Neuronal stem cell (in vitro differentiated cells): ENCODE results near the gene PATJ.
A peak's percentile ranks its signal among the peaks of the same experiment; 100 is the strongest.

Source experiments
- DNase-seq: peaks from one replicate; pipeline ENCODE4 v3.0.0-alpha.2; 2013; ENCODE audit warnings: low spot score
- H2AFZ ChIP-seq: one replicate; pipeline ENCODE4 v1.6.1; 2013; ENCODE audit warnings: mild to moderate bottlenecking, low read length, inconsistent platforms
- H2AK5ac ChIP-seq: 2 replicates; pipeline ENCODE4 v1.6.1; 2013; ENCODE audit warnings: low read depth, mild to moderate bottlenecking, inconsistent platforms, low read length, moderate library complexity, mixed read lengths
- H2BK120ac ChIP-seq: 2 replicates; pipeline ENCODE4 v1.6.1; 2013; ENCODE audit warnings: low read depth, mild to moderate bottlenecking, inconsistent platforms, low read length, moderate library complexity, mixed read lengths
- H2BK12ac ChIP-seq: one replicate; pipeline ENCODE4 v1.6.1; 2013; ENCODE audit warnings: low read length, inconsistent platforms
- H2BK15ac ChIP-seq: 2 replicates; pipeline ENCODE4 v1.6.1; 2013; ENCODE audit warnings: mild to moderate bottlenecking, low read length, inconsistent platforms, mixed read lengths
- H2BK5ac ChIP-seq: one replicate; pipeline ENCODE4 v1.6.1; 2013; ENCODE audit warnings: inconsistent platforms, mild to moderate bottlenecking, low read length, moderate library complexity
- H3K14ac ChIP-seq: one replicate; pipeline ENCODE4 v1.6.1; 2013; ENCODE audit warnings: low read length, inconsistent platforms
- H3K18ac ChIP-seq: 2 replicates; pipeline ENCODE4 v1.6.1; 2013; ENCODE audit warnings: low read length, inconsistent platforms
- H3K23ac ChIP-seq: 2 replicates; pipeline ENCODE4 v1.6.1; 2013; ENCODE audit warnings: low read depth, mild to moderate bottlenecking, mixed read lengths, low read length, inconsistent platforms; ENCODE audit not compliant: poor library complexity
- H3K27ac ChIP-seq: replicated peaks from 3 replicates; pipeline ENCODE4 v1.5.1; 2013; ENCODE audit warnings: low read length, inconsistent platforms
- H3K27me3 ChIP-seq, 3 experiments: 2 replicates each; pipeline ENCODE4 v1.6.1; 2013; ENCODE audit warnings: low read length in 3 of 3, mild to moderate bottlenecking in 2 of 3, inconsistent platforms in 1 of 3, low read depth in 1 of 3, mixed read lengths in 1 of 3, moderate library complexity in 1 of 3; ENCODE audit not compliant: control insufficient read depth in 3 of 3, insufficient read depth in 3 of 3
- H3K36me3 ChIP-seq, 2 donors: replicated peaks in 1 of 2; 2 replicates each; pipeline ENCODE4 v1.6.1; 2013; ENCODE audit warnings: low read length in 2 of 2; ENCODE audit not compliant: control insufficient read depth in 2 of 2, insufficient read depth in 2 of 2
- H3K4ac ChIP-seq: 2 replicates; pipeline ENCODE4 v1.6.1; 2013; ENCODE audit warnings: inconsistent platforms, mild to moderate bottlenecking, low read length, moderate library complexity
- H3K4me1 ChIP-seq, 2 donors: 1 replicate in 1 of 2; 2 replicates in 1 of 2; pipeline ENCODE4 v1.6.1; 2013; ENCODE audit warnings: low read length in 2 of 2, low read depth in 1 of 2; ENCODE audit not compliant: control insufficient read depth in 2 of 2, insufficient read depth in 1 of 2
- H3K4me2 ChIP-seq: one replicate; pipeline ENCODE4 v1.6.1; 2013; ENCODE audit warnings: mild to moderate bottlenecking, low read length, inconsistent platforms; ENCODE audit not compliant: insufficient read depth, poor library complexity, severe bottlenecking
- H3K4me3 ChIP-seq, 2 donors: 2 replicates each; pipeline ENCODE4 v1.5.1; 2013; ENCODE audit warnings: low read length in 2 of 2, mild to moderate bottlenecking in 2 of 2, inconsistent platforms in 1 of 2, moderate library complexity in 1 of 2
- H3K79me1 ChIP-seq: one replicate; pipeline ENCODE4 v1.6.1; 2013; ENCODE audit warnings: low read depth, mild to moderate bottlenecking, inconsistent platforms, low read length, moderate library complexity
- H3K9ac ChIP-seq: one replicate; pipeline ENCODE4 v1.6.1; 2013; ENCODE audit warnings: mild to moderate bottlenecking, low read depth, low read length, inconsistent platforms; ENCODE audit not compliant: poor library complexity
- H3K9me3 ChIP-seq, 2 donors: replicated peaks in 1 of 2; 2 replicates each; pipeline versions ENCODE3 to v1.6.1; 2013; ENCODE audit warnings: low read length in 2 of 2, mild to moderate bottlenecking in 2 of 2, inconsistent platforms in 1 of 2, low read depth in 1 of 2, mixed read lengths in 1 of 2, moderate library complexity in 1 of 2; ENCODE audit not compliant: control insufficient read depth in 2 of 2, insufficient read depth in 1 of 2
- H4K8ac ChIP-seq: one replicate; pipeline ENCODE4 v1.6.1; 2013; ENCODE audit warnings: low read depth, mild to moderate bottlenecking, inconsistent platforms, low read length, moderate library complexity
- H4K91ac ChIP-seq: one replicate; pipeline ENCODE4 v1.6.1; 2013; ENCODE audit warnings: low read length, low read depth, mild to moderate bottlenecking, inconsistent platforms; ENCODE audit not compliant: poor library complexity
- WGBS, 2 donors: extraction: QIAGEN DNeasy Blood & Tissue Kit; methylation state at CpG; one replicate each; pipeline ENCODE4 v1.1.7; 2013; ENCODE audit warnings: missing lambda C conversion rate in 2 of 2, mixed read lengths in 1 of 2; ENCODE audit not compliant: insufficient read length in 2 of 2, insufficient replicate concordance in 1 of 2; ENCODE audit errors: extremely low coverage in 2 of 2; 5-methylcytosine and 5-hydroxymethylcytosine counted together

Gene PATJ

DNA sequence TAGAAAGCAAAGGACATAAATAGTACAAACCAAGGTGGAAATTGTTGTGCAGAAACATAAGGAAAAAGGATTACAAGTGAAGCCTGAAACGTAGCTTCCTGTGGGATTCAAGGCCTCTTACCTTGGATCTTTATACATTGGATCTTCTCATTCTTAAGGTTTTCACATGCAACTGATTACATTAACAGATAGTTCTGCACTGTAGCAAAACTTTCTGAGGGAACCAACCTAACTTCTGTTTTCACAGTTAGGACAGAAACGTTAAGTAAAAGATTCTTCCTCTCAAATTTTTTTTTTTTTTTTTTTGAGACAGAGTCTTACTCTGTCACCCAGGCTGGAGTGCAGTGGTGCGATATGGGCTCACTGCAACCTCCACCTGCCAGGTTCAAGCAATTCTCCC lies 9.6 kb upstream of the PATJ start:
- Histone ChIP-seq H3K27ac (no peak overlapping the region), H2BK120ac (no peak overlapping the region), H4K8ac (no peak overlapping the region), H2AK5ac (no peak overlapping the region), H3K14ac (no peak overlapping the region), H2AFZ (no peak overlapping the region), H2BK15ac (no peak overlapping the region), H3K79me1 (no peaks in the 10 kb centered on the region), H3K4me1 (no peaks in the 10 kb centered on the region), H3K9ac (no peak overlapping the region), H3K9me3 (no peaks in the 10 kb centered on the region), H4K91ac (no peak overlapping the region), H3K23ac (no peak overlapping the region), H3K4me2 (no peak overlapping the region), H3K27me3 (no peaks in the 10 kb centered on the region), H3K4ac (no peak overlapping the region), H3K36me3 (no peaks in the 10 kb centered on the region), H3K18ac (no peak overlapping the region), H2BK12ac (no peak overlapping the region), H2BK5ac (no peak overlapping the region), H3K4me3 (no peak overlapping the region)
- no CpG with 5 or more reads among the region's 3 CpGs for WGBS, 2 donors
- no peak for DNase-seq

DNA sequence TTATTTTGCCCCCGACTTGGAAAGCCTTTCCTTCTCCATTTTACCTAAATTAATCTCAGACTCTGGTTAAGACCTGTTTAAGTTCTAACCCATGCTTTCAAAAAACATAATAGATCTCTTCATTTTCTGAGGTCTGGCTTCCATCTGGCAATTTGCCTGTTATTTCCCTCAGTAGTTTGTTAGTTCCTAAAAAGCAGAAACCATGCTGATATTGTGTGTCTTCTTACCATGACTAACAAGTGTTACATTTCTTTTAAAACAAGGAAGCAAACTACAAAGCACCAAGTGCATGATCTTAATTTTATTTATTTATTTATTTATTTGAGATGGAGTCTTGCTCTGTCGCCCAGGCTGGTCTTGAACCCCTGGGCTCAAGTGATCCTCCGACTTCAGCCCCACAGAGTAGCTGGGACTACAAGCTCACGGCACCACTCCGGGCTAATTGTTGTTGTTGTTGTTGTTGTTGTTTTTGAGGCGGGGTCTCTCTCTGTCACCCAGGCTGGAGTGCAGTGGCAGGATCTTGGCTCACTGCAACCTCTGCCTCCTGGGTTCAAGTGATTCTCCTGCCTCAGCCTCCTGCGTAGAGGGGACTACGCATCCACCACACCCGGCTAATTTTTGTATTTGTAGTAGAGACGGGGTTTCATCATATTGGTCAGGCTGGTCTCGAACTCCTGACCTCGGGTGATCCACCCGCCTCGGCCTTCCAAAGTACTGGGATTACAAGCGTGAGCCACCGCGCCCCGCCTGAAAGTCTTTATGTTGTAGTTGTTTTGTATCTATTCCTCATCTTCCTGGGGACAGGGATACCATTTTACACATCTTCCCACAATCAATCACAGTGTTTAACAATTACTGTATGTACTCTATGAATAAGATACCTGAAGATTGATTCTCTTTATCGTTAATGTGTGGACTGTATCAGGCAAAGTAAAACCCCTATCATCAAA lies 1.3 kb upstream of the PATJ start:
- Histone ChIP-seq H2BK120ac (no peak overlapping the region), H2AK5ac (no peak overlapping the region), H2BK5ac (no peak overlapping the region), H2BK15ac (no peak overlapping the region), H3K18ac (no peak overlapping the region), H2BK12ac (no peak overlapping the region), H3K14ac (no peak overlapping the region), H3K9ac (no peak overlapping the region), H3K36me3 (no peaks in the 10 kb centered on the region), H3K4me2 (no peak overlapping the region), H4K8ac (no peak overlapping the region), H3K4me1 (no peaks in the 10 kb centered on the region), H3K9me3 (no peaks in the 10 kb centered on the region), H2AFZ (no peak overlapping the region), H4K91ac (no peak overlapping the region), H3K79me1 (no peaks in the 10 kb centered on the region), H3K27me3 (peaks cover 0 to 33% (median 0%) of the 10 kb centered on the region in 3 experiments), H3K4me3 (no peak overlapping the region), H3K27ac (no peak overlapping the region), H3K4ac (no peak overlapping the region), H3K23ac (no peak overlapping the region)
- WGBS, 2 donors = no CpG with 5 or more reads among the region's 19 CpGs
- no peak for DNase-seq

DNA sequence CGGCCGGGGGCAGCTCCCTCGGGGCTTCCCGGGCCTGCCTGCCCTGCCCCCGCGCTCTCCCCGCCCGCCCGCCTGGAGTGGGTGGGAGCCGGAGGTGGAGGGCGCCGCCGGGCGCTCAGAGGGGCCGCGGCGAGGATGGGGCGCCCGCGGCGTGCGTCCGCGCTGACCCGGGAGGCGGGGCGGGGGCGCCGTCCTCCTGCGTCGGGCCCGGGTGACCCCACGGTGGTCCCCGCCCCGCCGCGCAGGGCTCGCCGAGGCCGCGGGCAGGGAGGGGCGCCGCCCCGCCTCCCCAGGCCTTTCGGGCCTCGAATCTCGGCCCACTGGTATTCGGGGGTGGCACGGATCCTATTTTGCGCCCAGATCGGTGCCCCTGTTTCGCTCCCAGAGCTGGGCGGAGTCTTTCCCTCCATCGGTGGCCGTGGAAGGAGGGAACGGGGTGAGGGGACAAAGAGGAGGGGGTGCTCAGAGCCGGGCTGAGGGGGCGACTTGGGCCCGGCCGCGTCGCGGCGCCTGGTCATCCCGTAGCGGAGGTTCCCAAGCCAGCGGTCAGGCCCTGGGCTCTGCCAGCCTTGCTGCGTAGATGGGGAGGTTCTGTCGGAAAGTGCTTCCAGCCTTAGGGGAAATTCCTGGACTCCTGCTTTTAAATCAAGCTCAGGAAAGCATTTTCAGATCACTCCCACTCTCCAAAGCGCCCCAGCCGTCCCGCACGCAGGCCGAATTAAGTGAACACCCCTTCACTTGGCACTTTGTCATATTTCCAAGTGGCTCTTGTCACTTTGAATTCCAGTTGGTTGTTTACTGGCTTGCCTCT lies 545 bp downstream of the PATJ start:
- Histone ChIP-seq H2BK120ac (no peak overlapping the region), H3K4me3 (peak overlapping the region; percentile 44 to 96), H3K79me1 (no peaks in the 10 kb centered on the region), H4K8ac (no peak overlapping the region), H2AK5ac (no peak overlapping the region), H2BK5ac (peak overlapping the region; percentile 13), H3K14ac (no peak overlapping the region), H3K4me2 (peak overlapping the region; percentile 71), H2BK15ac (peak overlapping the region; percentile 67), H3K27ac (no peak overlapping the region), H3K23ac (no peak overlapping the region), H3K27me3 (peaks cover 0 to 33% (median 0%) of the 10 kb centered on the region in 3 experiments), H4K91ac (no peak overlapping the region), H3K9me3 (no peaks in the 10 kb centered on the region), H3K18ac (peak overlapping the region; percentile 92), H3K4me1 (no peaks in the 10 kb centered on the region), H3K36me3 (no peaks in the 10 kb centered on the region), H3K4ac (no peak overlapping the region), H2AFZ (peak overlapping the region; percentile 93), H3K9ac (peak overlapping the region; percentile 77), H2BK12ac (no peak overlapping the region)
- DNase-seq = peak; percentile 36
- no CpG with 5 or more reads among the region's 74 CpGs for WGBS, 2 donors

DNA sequence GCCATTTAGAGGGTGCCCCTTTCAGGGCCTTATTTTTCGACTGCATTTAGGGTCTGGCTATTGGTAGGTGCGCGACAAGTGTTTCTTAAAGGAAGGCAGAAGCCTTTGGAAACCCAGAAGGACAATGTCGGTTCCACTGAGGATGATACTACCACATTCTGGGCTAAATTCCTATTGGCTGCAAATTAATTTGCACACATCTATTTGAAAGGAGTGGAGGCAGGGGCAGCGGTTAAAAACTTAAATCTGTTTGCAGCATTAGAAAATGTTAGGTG lies 1.1 kb downstream of the PATJ start:
- no peak overlapping the region for H4K91ac ChIP-seq
- H3K27me3 ChIP-seq = peaks cover 0 to 33% (median 0%) of the 10 kb centered on the region in 3 experiments
- no peak overlapping the region for H2AK5ac ChIP-seq
- H3K4ac ChIP-seq = no peak overlapping the region
- H3K23ac ChIP-seq = no peak overlapping the region
- no peak overlapping the region for H2BK12ac ChIP-seq
- no peaks in the 10 kb centered on the region for H3K9me3 ChIP-seq
- H3K4me3 ChIP-seq = peak overlapping the region; percentile 44 to 96
- peak overlapping the region; percentile 71 for H3K4me2 ChIP-seq
- H3K36me3 ChIP-seq = no peaks in the 10 kb centered on the region
- H3K27ac ChIP-seq = no peak overlapping the region
- no peak overlapping the region for H3K9ac ChIP-seq
- H2BK15ac ChIP-seq = no peak overlapping the region
- H3K14ac ChIP-seq = no peak overlapping the region
- H2BK120ac ChIP-seq = no peak overlapping the region
- no peaks in the 10 kb centered on the region for H3K79me1 ChIP-seq
- H2BK5ac ChIP-seq = no peak overlapping the region
- H3K18ac ChIP-seq = no peak overlapping the region
- H4K8ac ChIP-seq = no peak overlapping the region
- WGBS, 2 donors = no CpG with 5 or more reads among the region's 5 CpGs
- DNase-seq = no peak
- peak overlapping the region; percentile 93 for H2AFZ ChIP-seq
- no peaks in the 10 kb centered on the region for H3K4me1 ChIP-seq
